GM12878 (cell line): Measurements from ENCODE around the gene CEACAM4. TPM values are rescaled to one million over a fixed set of nuclear protein-coding genes. Genes with fewer than 3 reads are reported as not detected.

Source experiments
- ATAC-seq: fragments of 200-7000 bp; cut with Tn5 transposase; 3 replicates; pipeline ENCODE4 v1.9.1; 2020; ENCODE audit warnings: mild to moderate bottlenecking, moderate library complexity
- BruUV-seq: library from RNA; stranded (reverse); fragments of 400-500 nt; replicated peaks from 2 replicates; lab custom pipeline; 2021; lab: Mats Ljungman, UMichigan
- CTCF ChIA-PET: fragments of 300-600 bp; sonication (Branson Sonifier 250); formaldehyde crosslinking; extraction: SDS; loops from one replicate; lab custom pipeline; 2021; ENCODE audit warnings: inconsistent platforms; lab: Yijun Ruan, JAX
- POLR2A ChIA-PET: fragments of 350-600 bp; formaldehyde crosslinking; extraction: SDS; loops from one replicate; lab custom pipeline; 2021; ENCODE audit warnings: inconsistent platforms; lab: Charles Lee
- RAD21 ChIA-PET: fragments of 300-600 bp; sonication (Branson Sonifier 250); formaldehyde crosslinking; loops from one replicate; lab custom pipeline; 2023; ENCODE audit warnings: antibody characterized with exemption; ENCODE audit not compliant: unreplicated experiment; lab: Charles Lee
- SMC1A ChIA-PET: fragments of 300-600 bp; sonication (Branson Sonifier 250); formaldehyde crosslinking; loops from one replicate; lab custom pipeline; 2023; ENCODE audit not compliant: unreplicated experiment, uncharacterized antibody; lab: Charles Lee
- DNase-seq: peaks from one replicate; pipeline ENCODE4 v3.0.0-alpha.2; 2011; ENCODE audit warnings: low read depth, low spot score
- FAIRE-seq: peaks from 3 replicates; lab custom pipeline; 2011; peaks lifted over from hg19 to GRCh38; lab: Jason Lieb, UNC
- H2AFZ ChIP-seq: 2 replicates; pipeline ENCODE4 v1.6.0; 2011; ENCODE audit warnings: low read depth, low read length, control low read depth; ENCODE audit not compliant: control insufficient read depth
- H3K27ac ChIP-seq: 2 replicates; pipeline ENCODE4 v1.5.1; 2011; ENCODE audit warnings: control low read depth; ENCODE audit not compliant: control insufficient read depth, insufficient read depth
- H3K27me3 ChIP-seq, 2 experiments: replicated peaks in 1 of 2; 2 replicates each; pipeline versions ENCODE4 v1.6.0 to v1.6.1; 2011; ENCODE audit warnings: low read length in 1 of 2; ENCODE audit not compliant: control insufficient read depth in 2 of 2, insufficient read depth in 2 of 2
- H3K36me3 ChIP-seq, 2 experiments: 2 replicates each; pipeline ENCODE4 v1.5.1; 2011; ENCODE audit warnings: low read length in 1 of 2; ENCODE audit not compliant: control insufficient read depth in 2 of 2, insufficient read depth in 2 of 2
- H3K4me1 ChIP-seq: 2 replicates; pipeline ENCODE4 v1.6.1; 2011; ENCODE audit warnings: mild to moderate bottlenecking, low read length, moderate library complexity, mixed read lengths; ENCODE audit not compliant: control insufficient read depth, insufficient read depth
- H3K4me2 ChIP-seq: 2 replicates; pipeline ENCODE4 v1.6.0; 2011; ENCODE audit warnings: control low read depth; ENCODE audit not compliant: control insufficient read depth, insufficient read depth
- H3K4me3 ChIP-seq: fragments of 200-600 bp; sonication (generic); 2 replicates; pipeline ENCODE4 v1.5.1; 2016
- H3K79me2 ChIP-seq: 2 replicates; pipeline ENCODE4 v1.6.0; 2011; ENCODE audit warnings: low read length; ENCODE audit not compliant: control insufficient read depth, insufficient read depth
- H3K9ac ChIP-seq: 2 replicates; pipeline ENCODE4 v1.8.0; 2011; ENCODE audit warnings: low read length, control low read depth, mixed read lengths; ENCODE audit not compliant: control insufficient read depth, insufficient read depth
- H3K9me3 ChIP-seq: replicated peaks from 3 replicates; pipeline ENCODE4 v1.5.1; 2011; ENCODE audit warnings: mild to moderate bottlenecking, low read length; ENCODE audit not compliant: control insufficient read depth, insufficient read depth
- H4K20me1 ChIP-seq: 2 replicates; pipeline ENCODE4 v1.6.0; 2011; ENCODE audit not compliant: control insufficient read depth, insufficient read depth
- BHLHE40 ChIP-seq, 2 experiments: fragments of 450-650 bp in 1 of 2; IDR thresholded peaks; 2 replicates each; pipeline ENCODE4 v1.6.1; 2011 to 2017; ENCODE audit warnings: low read depth in 2 of 2, borderline replicate concordance in 1 of 2, improper control_type of control experiment in 1 of 2, low read length in 1 of 2, mild to moderate bottlenecking in 1 of 2
- EED ChIP-seq: sonication (generic); IDR thresholded peaks from 2 replicates; pipeline ENCODE4 v1.6.1; 2016; ENCODE audit warnings: antibody characterized with exemption, low read depth
- MTA2 ChIP-seq: fragments of 450-650 bp; IDR thresholded peaks from 2 replicates; pipeline ENCODE4 v1.6.1; 2016; ENCODE audit warnings: low read depth, mild to moderate bottlenecking, moderate library complexity
- MYB ChIP-seq: fragments of 150-350 bp; IDR thresholded peaks from 2 replicates; pipeline ENCODE4 v1.6.1; 2014; ENCODE audit warnings: mild to moderate bottlenecking, low read depth, low read length, borderline replicate concordance
- NR2C2 ChIP-seq: IDR thresholded peaks from 2 replicates; pipeline ENCODE4 v1.6.1; 2011; ENCODE audit warnings: borderline replicate concordance, low read depth; ENCODE audit not compliant: control insufficient read depth, insufficient read length
- NRF1 ChIP-seq: conservative IDR thresholded peaks from 2 replicates; pipeline ENCODE4 v1.6.1; 2011; ENCODE audit warnings: mild to moderate bottlenecking, low read depth, low read length, improper control_type of control experiment
- SIX5 ChIP-seq: IDR thresholded peaks from 2 replicates; pipeline ENCODE4 v1.6.1; 2011; ENCODE audit warnings: mild to moderate bottlenecking, low read depth, low read length, moderate library complexity; ENCODE audit not compliant: severe bottlenecking
- ZNF274 ChIP-seq: IDR thresholded peaks from one replicate; pipeline ENCODE4 v1.8.0; 2011; ENCODE audit not compliant: insufficient read length, insufficient read depth
- WGBS: methylation state at CpG from one replicate; pipeline ENCODE4 v1.1.6; 2016; ENCODE audit warnings: low lambda C conversion rate; ENCODE audit not compliant: insufficient replicate concordance, insufficient coverage; ENCODE audit errors: missing lambda C conversion rate; 5-methylcytosine and 5-hydroxymethylcytosine counted together
- in situ Hi-C: fragments of 300-500 bp; cut with MboI; formaldehyde crosslinking; loops from 9 replicates; pipeline ENCODE4 v1.14.3; 2018; ENCODE audit warnings: mixed read lengths
- intact Hi-C: fragments of 100-400 bp; cut with micrococcal nuclease; formaldehyde crosslinking; loops from one replicate; pipeline ENCODE4 v1.14.2; 2022; ENCODE audit not compliant: unreplicated experiment
- polyA plus RNA-seq, 11 experiments: library from polyadenylated mRNA; depleted of rRNA in 4 of 11; unstranded in 6 of 11; stranded (reverse) in 5 of 11; fragments of >200 nt; fragmentation: Nextera tagmentation in 4 of 11; fragmentation: Illumina TruSeq in 1 of 11; extraction: Ambion mirVana in 4 of 11; extraction: Trizol in 1 of 11; gene quantifications; 1 replicate in 1 of 11; 2 replicates in 10 of 11; pipeline versions ENCODE4 v1.2.1 to v1.2.3, GENCODE V29; 2011 to 2016; ENCODE audit warnings: inconsistent platforms in 2 of 11, missing spikeins in 2 of 11, low read depth in 1 of 11
- total RNA-seq, 4 experiments: library from RNA; depleted of rRNA in 3 of 4; stranded (reverse); fragments of >200 nt in 3 of 4; fragmentation: Illumina TruSeq in 1 of 4; extraction: Trizol in 1 of 4; gene quantifications; 2 replicates each; pipeline versions ENCODE4 v1.2.1 to v1.2.3, GENCODE V29; 2013 to 2021

Gene CEACAM4
- total and polyA plus RNA-seq, 10 of the 15 experiments (the other 5 are each of a cell fraction or from before 2014, with no cell fraction given), result not detected

- no peak for TF ChIP-seq NRF1
- TF ChIP-seq EED, result no peak
- TF ChIP-seq NR2C2, result no peak
Measured at GRCh38 chr19:41606215-41606837, 20.5 kb downstream of the CEACAM4 start (continued).

- SMC1A ChIA-PET, result interaction anchor here (1.5 kb wide), 1 partner anchor 9 kb away, joined by 4 read pairs; no protein-coding TSS in a partner anchor
- Histone ChIP-seq H3K79me2 (no peaks in the 10 kb centered on the region), H3K9me3 (no peaks in the 10 kb centered on the region), H3K4me2 (no peak overlapping the region), H3K27ac (no peak overlapping the region), H4K20me1 (no peaks in the 10 kb centered on the region), H3K9ac (no peak overlapping the region), H3K27me3 (peaks cover 0 to 4% of the 10 kb centered on the region in 2 experiments; a peak in 3 of 4 replicates), H3K4me3 (no peak overlapping the region), H3K36me3 (no peaks in the 10 kb centered on the region), H2AFZ (no peak overlapping the region), H3K4me1 (no peaks in the 10 kb centered on the region)
- no peak for DNase-seq
- in situ Hi-C loops (no loop called here), intact Hi-C loops (no loop called here)
- POLR2A ChIA-PET, result no interaction called here
- BruUV-seq, result no TSS peak
- no peak for TF ChIP-seq MYB
- TF ChIP-seq MTA2, result no peak
- TF ChIP-seq BHLHE40 (IDR thresholded peaks at IDR 0.05; ENCODE audit: borderline replicate concordance in 1 of 2, low read depth in 2 of 2, low read length in 1 of 2), result no peak
- TF ChIP-seq SIX5, result no peak
- no peak for TF ChIP-seq ZNF274
- RAD21 ChIA-PET, result no interaction called here
- CTCF ChIA-PET, result interaction anchor here (1.1 to 4.6 kb wide), 5 partner anchors 11 to 232 kb away, joined by 3 to 17 read pairs (median 4); no protein-coding TSS in a partner anchor
- 5% methylated on average over 3 of the region's 3 CpGs for WGBS
- FAIRE-seq, result no peak
- no peak for ATAC-seq
Measured at GRCh38 chr19:41604831-41605230, 22.0 kb downstream of the CEACAM4 start.
